ENCODE results near the gene LTC4S.

DNA sequence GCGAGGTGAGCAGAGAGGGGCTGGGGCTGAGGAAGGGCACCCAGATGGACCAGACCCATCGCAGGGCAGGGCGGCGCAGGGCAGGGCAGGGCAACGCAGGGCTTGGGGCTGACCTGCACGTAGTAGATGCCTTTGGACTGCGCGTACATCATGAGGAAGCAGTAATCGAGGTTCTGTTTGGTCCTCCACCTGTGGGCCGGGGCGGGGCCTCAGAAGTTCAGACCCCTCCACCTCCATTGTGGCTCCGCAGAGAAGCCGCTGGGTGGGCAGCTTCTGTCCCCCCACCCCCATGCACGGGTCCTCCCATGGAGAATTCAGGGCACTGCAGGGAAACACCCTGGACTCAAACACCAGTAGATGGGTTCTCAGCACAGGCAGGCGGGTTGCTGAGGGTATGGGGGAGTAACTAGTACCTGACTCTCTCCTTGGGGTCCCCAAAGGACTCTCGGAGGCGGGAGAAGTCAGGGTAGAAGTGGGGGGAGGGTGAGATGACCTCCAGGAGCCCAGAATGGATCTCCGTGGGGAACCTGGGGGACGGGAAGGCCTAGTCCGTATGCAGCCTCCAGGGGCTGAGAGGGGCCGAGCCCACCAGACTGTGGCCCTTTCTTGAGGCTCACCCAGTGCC is 6.4 kb downstream of the LTC4S start:
- TF ChIP-seq ZNF384 (IDR thresholded peaks at IDR 0.05) = no peak
- TF ChIP-seq FOXK2 (IDR thresholded peaks at IDR 0.05) = no peak
- TF ChIP-seq FOXA1 (IDR thresholded peaks at IDR 0.05) = no peak
- TF ChIP-seq BHLHE40 (IDR thresholded peaks at IDR 0.05; ENCODE audit: borderline replicate concordance) = no peak
- no peak for TF ChIP-seq CTBP1 (IDR thresholded peaks at IDR 0.05; ENCODE audit: borderline replicate concordance)
- no peak for TF ChIP-seq SUZ12 (IDR thresholded peaks at IDR 0.05)
- no peak for TF ChIP-seq NFRKB (IDR thresholded peaks at IDR 0.05)

Data from HEK293T (cell line).